OCI-LY1 (cell line): ENCODE measurements around the gene UNC13A.

Experiments
- H2AFZ ChIP-seq: fragments of 200-600 bp; sonication (generic), shearing (Covaris generic); 2 replicates; pipeline ENCODE4 v1.6.0; 2014; ENCODE audit warnings: antibody characterized with exemption, mild to moderate bottlenecking, low read length
- H3F3A ChIP-seq: fragments of 200-600 bp; sonication (generic), shearing (Covaris generic); 2 replicates; pipeline ENCODE4 v1.6.0; 2014; ENCODE audit warnings: mild to moderate bottlenecking, antibody characterized with exemption, low read length, moderate library complexity; ENCODE audit not compliant: insufficient read depth
- H3K27ac ChIP-seq: fragments of 200-600 bp; sonication (generic); 2 replicates; pipeline ENCODE4 v1.5.1; 2014; ENCODE audit warnings: low read length, mixed run types, mild to moderate bottlenecking, low read depth; ENCODE audit not compliant: poor library complexity, severe bottlenecking
- H3K27me3 ChIP-seq: fragments of 200-600 bp; sonication (generic); 2 replicates; pipeline ENCODE4 v1.6.0; 2014; ENCODE audit warnings: antibody characterized with exemption, mild to moderate bottlenecking, low read length, moderate library complexity; ENCODE audit not compliant: insufficient read depth
- H3K36me3 ChIP-seq: fragments of 200-600 bp; sonication (generic); 2 replicates; pipeline ENCODE4 v1.6.1; 2014; ENCODE audit warnings: mild to moderate bottlenecking, antibody characterized with exemption, low read length, moderate library complexity, mixed read lengths; ENCODE audit not compliant: insufficient read depth
- H3K4me1 ChIP-seq: fragments of 200-600 bp; sonication (generic); 2 replicates; pipeline ENCODE4 v1.5.1; 2014; ENCODE audit warnings: mild to moderate bottlenecking, low read length, moderate library complexity; ENCODE audit not compliant: insufficient read depth, severe bottlenecking
- H3K4me2 ChIP-seq: fragments of 200-600 bp; sonication (generic), shearing (Covaris generic); 2 replicates; pipeline ENCODE4 v1.6.1; 2014; ENCODE audit warnings: low read length
- H3K4me3 ChIP-seq: fragments of 200-600 bp; sonication (generic); 2 replicates; pipeline ENCODE4 v1.5.1; 2014; ENCODE audit warnings: low read length, low read depth, mild to moderate bottlenecking, mixed read lengths; ENCODE audit not compliant: poor library complexity, severe bottlenecking
- H3K79me2 ChIP-seq: fragments of 200-600 bp; shearing (Covaris generic); 2 replicates; pipeline ENCODE4 v1.6.1; 2016; ENCODE audit warnings: mixed run types, low read length, mixed read lengths; ENCODE audit not compliant: insufficient read depth
- H3K9ac ChIP-seq: fragments of 200-600 bp; sonication (generic), shearing (Covaris generic); 2 replicates; pipeline ENCODE4 v1.6.1; 2014; ENCODE audit warnings: mild to moderate bottlenecking, low read length, mixed read lengths
- H3K9me2 ChIP-seq: fragments of 200-600 bp; sonication (generic), shearing (Covaris generic); 2 replicates; pipeline ENCODE4 v1.6.1; 2014; ENCODE audit warnings: low read depth, mild to moderate bottlenecking, low read length, mixed read lengths
- H3K9me3 ChIP-seq: fragments of 200-600 bp; shearing (Covaris generic); 2 replicates; pipeline ENCODE4 v1.6.1; 2014; ENCODE audit warnings: low read length, mixed read lengths
- H4K20me1 ChIP-seq: fragments of 200-600 bp; sonication (generic), shearing (Covaris generic); 2 replicates; pipeline ENCODE4 v1.6.0; 2016; ENCODE audit warnings: mild to moderate bottlenecking, low read length; ENCODE audit not compliant: insufficient read depth
- EZH2 ChIP-seq: fragments of 200-600 bp; sonication (generic), shearing (Covaris generic); IDR thresholded peaks from 2 replicates; pipeline ENCODE4 v1.8.0; 2017; ENCODE audit warnings: borderline replicate concordance, mixed run types, mild to moderate bottlenecking, antibody characterized with exemption, low read length, moderate library complexity, mixed read lengths
- TF ChIP-seq, protein P1 (sequence below): fragments of 200-600 bp; sonication (generic), shearing (Covaris generic); IDR thresholded peaks from 2 replicates; pipeline ENCODE4 v1.5.1; 2017; ENCODE audit warnings: mild to moderate bottlenecking, antibody characterized with exemption, low read length, moderate library complexity, mixed read lengths

Gene UNC13A

DNA sequence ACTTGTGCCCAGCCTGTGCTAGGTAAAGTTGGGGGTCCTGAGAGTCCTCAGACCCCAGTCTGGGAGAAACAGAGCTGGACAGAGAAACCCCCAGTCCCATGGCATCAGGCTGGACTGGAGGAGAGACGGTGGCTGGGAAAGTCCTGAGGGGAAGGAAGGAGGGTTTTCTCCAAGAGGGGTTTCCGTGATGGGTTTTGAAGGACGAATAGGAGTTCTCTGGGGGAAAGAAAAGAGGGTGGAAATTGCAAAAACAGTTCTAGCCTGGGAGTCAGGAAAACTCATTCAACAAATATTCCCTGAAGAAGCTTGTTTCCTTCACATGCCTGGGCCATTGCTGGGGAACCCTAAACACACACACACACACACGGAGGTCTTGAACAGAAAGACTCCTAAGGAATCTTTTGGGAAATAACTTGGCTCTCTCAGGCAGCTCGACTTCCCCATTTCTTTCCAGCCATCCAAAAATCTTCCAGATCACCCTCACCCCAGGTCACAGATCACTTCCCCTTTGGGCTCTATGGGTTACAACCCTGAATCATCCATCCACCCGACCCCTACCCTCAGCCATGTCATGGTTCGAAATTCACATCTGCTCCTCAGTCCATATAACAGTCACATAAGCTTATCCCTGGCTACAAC, 85.2 kb downstream of the UNC13A start:
- peaks cover 4% of the 10 kb centered on the region; the same call in 1 of the 2 replicates for H3K27me3 ChIP-seq
- no peaks in the 10 kb centered on the region for H3K9me2 ChIP-seq
- no peak overlapping the region for H3K4me2 ChIP-seq
- H3K36me3 ChIP-seq: no peaks in the 10 kb centered on the region
- no peaks in the 10 kb centered on the region for H3K9me3 ChIP-seq
- peaks cover 14% of the 10 kb centered on the region for H3K4me1 ChIP-seq
- H2AFZ ChIP-seq: no peak overlapping the region
- H3K79me2 ChIP-seq: no peaks in the 10 kb centered on the region
- no peak overlapping the region for H3K27ac ChIP-seq
- no peak overlapping the region for H3K9ac ChIP-seq
- H3F3A ChIP-seq: no peaks in the 10 kb centered on the region
- no peak for TF ChIP-seq EZH2
- TF ChIP-seq, protein P1, sequence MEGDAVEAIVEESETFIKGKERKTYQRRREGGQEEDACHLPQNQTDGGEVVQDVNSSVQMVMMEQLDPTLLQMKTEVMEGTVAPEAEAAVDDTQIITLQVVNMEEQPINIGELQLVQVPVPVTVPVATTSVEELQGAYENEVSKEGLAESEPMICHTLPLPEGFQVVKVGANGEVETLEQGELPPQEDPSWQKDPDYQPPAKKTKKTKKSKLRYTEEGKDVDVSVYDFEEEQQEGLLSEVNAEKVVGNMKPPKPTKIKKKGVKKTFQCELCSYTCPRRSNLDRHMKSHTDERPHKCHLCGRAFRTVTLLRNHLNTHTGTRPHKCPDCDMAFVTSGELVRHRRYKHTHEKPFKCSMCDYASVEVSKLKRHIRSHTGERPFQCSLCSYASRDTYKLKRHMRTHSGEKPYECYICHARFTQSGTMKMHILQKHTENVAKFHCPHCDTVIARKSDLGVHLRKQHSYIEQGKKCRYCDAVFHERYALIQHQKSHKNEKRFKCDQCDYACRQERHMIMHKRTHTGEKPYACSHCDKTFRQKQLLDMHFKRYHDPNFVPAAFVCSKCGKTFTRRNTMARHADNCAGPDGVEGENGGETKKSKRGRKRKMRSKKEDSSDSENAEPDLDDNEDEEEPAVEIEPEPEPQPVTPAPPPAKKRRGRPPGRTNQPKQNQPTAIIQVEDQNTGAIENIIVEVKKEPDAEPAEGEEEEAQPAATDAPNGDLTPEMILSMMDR: no peak
- H4K20me1 ChIP-seq: no peaks in the 10 kb centered on the region
- no peak overlapping the region for H3K4me3 ChIP-seq

DNA sequence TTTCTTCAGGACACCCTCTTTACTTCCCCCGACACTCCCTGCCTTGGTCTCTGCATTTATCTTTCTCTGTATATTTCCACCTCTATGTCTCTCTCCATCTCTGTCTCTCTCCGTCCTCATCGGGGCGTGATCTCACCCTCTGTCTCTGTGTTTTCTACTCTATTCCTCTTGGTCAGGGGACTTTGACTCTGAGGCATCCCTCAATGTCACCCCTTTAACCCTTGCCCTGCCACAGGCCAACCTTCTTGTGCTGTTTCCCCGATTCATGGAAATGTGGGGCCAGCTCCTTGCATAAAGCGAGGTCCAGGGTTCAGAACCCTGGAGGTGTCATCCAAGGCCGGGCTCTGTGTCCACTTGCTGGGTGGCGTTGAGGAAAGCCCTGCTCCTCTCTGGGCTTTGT, 85.9 kb downstream of the UNC13A start:
- H3K27me3 ChIP-seq: peaks cover 4% of the 10 kb centered on the region; the same call in 1 of the 2 replicates
- H3K4me2 ChIP-seq: no peak overlapping the region
- no peaks in the 10 kb centered on the region for H4K20me1 ChIP-seq
- H3K4me3 ChIP-seq: no peak overlapping the region
- no peaks in the 10 kb centered on the region for H3K79me2 ChIP-seq
- peaks cover 14% of the 10 kb centered on the region for H3K4me1 ChIP-seq
- no peak overlapping the region for H3K27ac ChIP-seq
- H3K9me2 ChIP-seq: no peaks in the 10 kb centered on the region
- no peak overlapping the region for H2AFZ ChIP-seq
- TF ChIP-seq, protein P1: no peak
- TF ChIP-seq EZH2: no peak
- H3F3A ChIP-seq: no peaks in the 10 kb centered on the region
- no peaks in the 10 kb centered on the region for H3K9me3 ChIP-seq
- no peaks in the 10 kb centered on the region for H3K36me3 ChIP-seq
- H3K9ac ChIP-seq: no peak overlapping the region

DNA sequence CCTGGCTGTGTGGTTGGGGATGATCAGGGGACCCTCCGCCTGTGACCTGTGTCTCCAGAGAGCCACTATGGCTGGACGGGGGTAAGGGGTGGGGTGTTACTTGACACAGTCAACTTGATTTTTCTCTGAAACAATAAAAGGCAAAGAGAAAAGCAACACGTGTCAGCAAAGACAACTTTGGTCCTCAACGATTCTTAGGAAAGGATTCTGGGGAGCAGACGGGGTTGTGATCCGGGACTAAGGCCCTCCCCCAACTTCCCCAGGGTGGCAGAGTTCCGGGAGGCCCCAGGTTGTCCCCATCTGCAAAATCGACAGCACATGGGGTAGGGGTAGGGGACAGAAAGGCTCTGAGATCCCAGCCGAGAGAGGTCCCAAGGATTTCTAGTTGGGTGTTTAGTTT, 86.5 kb downstream of the UNC13A start:
- Histone ChIP-seq H3K36me3 (no peaks in the 10 kb centered on the region), H3F3A (no peaks in the 10 kb centered on the region), H3K27me3 (peaks cover 4% of the 10 kb centered on the region; the same call in 1 of the 2 replicates), H3K9me2 (no peaks in the 10 kb centered on the region), H3K4me2 (no peak overlapping the region), H2AFZ (no peak overlapping the region), H3K9me3 (no peaks in the 10 kb centered on the region), H3K4me1 (peaks cover 12% of the 10 kb centered on the region), H3K9ac (no peak overlapping the region), H3K4me3 (no peak overlapping the region), H3K27ac (no peak overlapping the region), H4K20me1 (no peaks in the 10 kb centered on the region), H3K79me2 (no peaks in the 10 kb centered on the region)
- TF ChIP-seq, protein P1: no peak
- no peak for TF ChIP-seq EZH2
